ENCODE results near the gene PPP4R2.

DNA sequence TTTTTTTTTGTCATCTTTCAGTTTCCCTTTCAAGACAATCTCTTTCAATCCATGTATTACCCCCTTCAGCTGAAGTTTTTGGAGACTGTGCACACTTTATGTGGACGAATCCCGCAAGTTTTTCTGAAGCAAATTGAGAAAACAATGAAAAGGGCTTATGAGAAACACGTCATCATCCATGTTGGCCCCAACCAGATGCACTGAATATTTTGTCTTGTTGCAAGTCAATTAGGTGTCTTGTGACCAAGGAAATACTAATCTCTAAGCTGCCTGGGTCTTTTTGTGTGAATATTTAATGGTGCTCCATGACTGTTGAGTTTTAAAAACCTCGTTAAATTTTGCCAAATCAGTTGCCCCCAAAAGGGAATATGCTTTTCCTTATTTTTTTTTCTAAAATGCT is 21.7 kb upstream of the PPP4R2 start:
- no peak for TF ChIP-seq POLR2A (IDR thresholded peaks at IDR 0.05)
- TF ChIP-seq, protein P1, sequence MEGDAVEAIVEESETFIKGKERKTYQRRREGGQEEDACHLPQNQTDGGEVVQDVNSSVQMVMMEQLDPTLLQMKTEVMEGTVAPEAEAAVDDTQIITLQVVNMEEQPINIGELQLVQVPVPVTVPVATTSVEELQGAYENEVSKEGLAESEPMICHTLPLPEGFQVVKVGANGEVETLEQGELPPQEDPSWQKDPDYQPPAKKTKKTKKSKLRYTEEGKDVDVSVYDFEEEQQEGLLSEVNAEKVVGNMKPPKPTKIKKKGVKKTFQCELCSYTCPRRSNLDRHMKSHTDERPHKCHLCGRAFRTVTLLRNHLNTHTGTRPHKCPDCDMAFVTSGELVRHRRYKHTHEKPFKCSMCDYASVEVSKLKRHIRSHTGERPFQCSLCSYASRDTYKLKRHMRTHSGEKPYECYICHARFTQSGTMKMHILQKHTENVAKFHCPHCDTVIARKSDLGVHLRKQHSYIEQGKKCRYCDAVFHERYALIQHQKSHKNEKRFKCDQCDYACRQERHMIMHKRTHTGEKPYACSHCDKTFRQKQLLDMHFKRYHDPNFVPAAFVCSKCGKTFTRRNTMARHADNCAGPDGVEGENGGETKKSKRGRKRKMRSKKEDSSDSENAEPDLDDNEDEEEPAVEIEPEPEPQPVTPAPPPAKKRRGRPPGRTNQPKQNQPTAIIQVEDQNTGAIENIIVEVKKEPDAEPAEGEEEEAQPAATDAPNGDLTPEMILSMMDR (IDR thresholded peaks at IDR 0.05), result no peak
